KMS-11 (cell line): ENCODE data around the gene EIF5A.

Source experiments
- H2AFZ ChIP-seq: fragments of 200-600 bp; sonication (generic); 2 replicates; pipeline ENCODE4 v1.6.1; 2016; ENCODE audit warnings: antibody characterized with exemption, mixed run types, low read depth
- H3K27ac ChIP-seq: fragments of 200-600 bp; sonication (generic); 2 replicates; pipeline ENCODE4 v1.6.1; 2016; ENCODE audit warnings: mild to moderate bottlenecking, mixed run types
- H3K27me3 ChIP-seq: fragments of 200-600 bp; sonication (generic); 2 replicates; pipeline ENCODE4 v1.6.1; 2017; ENCODE audit warnings: mild to moderate bottlenecking, low read depth, mixed run types, moderate library complexity; ENCODE audit not compliant: insufficient read depth
- H3K36me3 ChIP-seq: fragments of 200-600 bp; sonication (generic); 2 replicates; pipeline ENCODE4 v1.6.1; 2017; ENCODE audit warnings: mild to moderate bottlenecking, mixed run types; ENCODE audit not compliant: insufficient read depth
- H3K4me1 ChIP-seq: fragments of 200-600 bp; sonication (generic); 2 replicates; pipeline ENCODE4 v1.6.1; 2016; ENCODE audit warnings: mild to moderate bottlenecking, low read depth, mixed run types; ENCODE audit not compliant: poor library complexity, severe bottlenecking
- H3K4me2 ChIP-seq: fragments of 200-600 bp; sonication (generic); 2 replicates; pipeline ENCODE4 v1.7.0; 2016; ENCODE audit warnings: mild to moderate bottlenecking, mixed run types
- H3K4me3 ChIP-seq: fragments of 200-600 bp; sonication (generic); IDR thresholded peaks from 2 replicates; pipeline ENCODE4 v1.6.1; 2017; ENCODE audit warnings: low read depth, low read length, mixed read lengths; ENCODE audit not compliant: insufficient read depth
- H3K79me2 ChIP-seq: fragments of 200-600 bp; sonication (generic); 2 replicates; pipeline ENCODE4 v1.6.1; 2016; ENCODE audit warnings: low read depth, mixed run types; ENCODE audit not compliant: insufficient read depth
- H3K9ac ChIP-seq: fragments of 200-600 bp; sonication (generic); 2 replicates; pipeline ENCODE4 v1.6.1; 2016; ENCODE audit warnings: mild to moderate bottlenecking, mixed run types
- H4K20me1 ChIP-seq: fragments of 200-600 bp; sonication (generic); 2 replicates; pipeline ENCODE4 v1.6.1; 2016; ENCODE audit warnings: mild to moderate bottlenecking, mixed run types; ENCODE audit not compliant: insufficient read depth
- CTCF ChIP-seq: fragments of 200-600 bp; sonication (generic); conservative IDR thresholded peaks from 2 replicates; pipeline ENCODE4 v1.6.1; 2017; ENCODE audit warnings: low read depth, mild to moderate bottlenecking, antibody characterized with exemption, low read length, moderate library complexity, mixed read lengths

The EIF5A gene

GRCh38 chr17:7280519-7281073 lies 26.8 kb upstream of the EIF5A start:
- no peaks in the 10 kb centered on the region for H3K36me3 ChIP-seq
- no peak for TF ChIP-seq CTCF
- H3K9ac ChIP-seq = no peak overlapping the region
- H3K27me3 ChIP-seq = no peaks in the 10 kb centered on the region
- no peaks in the 10 kb centered on the region for H4K20me1 ChIP-seq
- no peaks in the 10 kb centered on the region for H3K4me1 ChIP-seq
- peak overlapping the region; percentile 26; the same call in 1 of the 2 replicates for H2AFZ ChIP-seq
- H3K4me3 ChIP-seq = no peak overlapping the region
- no peak overlapping the region for H3K27ac ChIP-seq
- no peak overlapping the region for H3K4me2 ChIP-seq
- no peaks in the 10 kb centered on the region for H3K79me2 ChIP-seq

GRCh38 chr17:7281074-7281952 lies 26.1 kb upstream of the EIF5A start, which contains the start of gene SLC2A4:
TSS of gene SLC2A4 (plus strand) at chr17:7281718. CDS start at chr17:7281935, 217 bp downstream.
- no peak within 1 kb of the TSS for H3K4me3 ChIP-seq
- H3K27ac ChIP-seq = no peak within 1 kb of the TSS
- no peaks in the 10 kb centered on the region for H3K4me1 ChIP-seq
- no peaks in the 10 kb centered on the region for H3K36me3 ChIP-seq
- H3K9ac ChIP-seq = no peak within 1 kb of the TSS
- peak within 1 kb of the TSS; percentile 26; the same call in 1 of the 2 replicates for H2AFZ ChIP-seq
- 0 out of 2 replicates have a peak within 1 kb of the TSS, but pooled peaks have one; percentile 25 for H3K4me2 ChIP-seq
- TF ChIP-seq CTCF = no peak
- H3K27me3 ChIP-seq = no peaks in the 10 kb centered on the region
- no peaks in the 10 kb centered on the region for H3K79me2 ChIP-seq
- H4K20me1 ChIP-seq = no peaks in the 10 kb centered on the region

- TF ChIP-seq CTCF = no peak
- no peak overlapping the region for H2AFZ ChIP-seq
- no peaks in the 10 kb centered on the region for H3K4me1 ChIP-seq
- no peaks in the 10 kb centered on the region for H3K27me3 ChIP-seq
- no peak overlapping the region for H3K4me3 ChIP-seq
- H3K27ac ChIP-seq = no peak overlapping the region
- H4K20me1 ChIP-seq = no peaks in the 10 kb centered on the region
- no peaks in the 10 kb centered on the region for H3K79me2 ChIP-seq
- H3K4me2 ChIP-seq = no peak overlapping the region
- H3K36me3 ChIP-seq = no peaks in the 10 kb centered on the region
- no peak overlapping the region for H3K9ac ChIP-seq
These were observed 25.3 kb upstream of the EIF5A start for GRCh38 chr17:7281953-7282751.

- H2AFZ ChIP-seq = no peak overlapping the region
These were observed 24.6 kb upstream of the EIF5A start for GRCh38 chr17:7282752-7283321.

More at GRCh38 chr17:7282752-7283321, 24.6 kb upstream of the EIF5A start:
- Histone ChIP-seq H3K4me2 (no peak overlapping the region), H3K27me3 (no peaks in the 10 kb centered on the region), H3K4me3 (no peak overlapping the region), H3K36me3 (no peaks in the 10 kb centered on the region), H3K9ac (no peak overlapping the region), H4K20me1 (no peaks in the 10 kb centered on the region), H3K27ac (no peak overlapping the region), H3K79me2 (no peaks in the 10 kb centered on the region), H3K4me1 (no peaks in the 10 kb centered on the region)
- no peak for TF ChIP-seq CTCF
